ENCODE results near the gene BACH2.

Gene BACH2

DNA sequence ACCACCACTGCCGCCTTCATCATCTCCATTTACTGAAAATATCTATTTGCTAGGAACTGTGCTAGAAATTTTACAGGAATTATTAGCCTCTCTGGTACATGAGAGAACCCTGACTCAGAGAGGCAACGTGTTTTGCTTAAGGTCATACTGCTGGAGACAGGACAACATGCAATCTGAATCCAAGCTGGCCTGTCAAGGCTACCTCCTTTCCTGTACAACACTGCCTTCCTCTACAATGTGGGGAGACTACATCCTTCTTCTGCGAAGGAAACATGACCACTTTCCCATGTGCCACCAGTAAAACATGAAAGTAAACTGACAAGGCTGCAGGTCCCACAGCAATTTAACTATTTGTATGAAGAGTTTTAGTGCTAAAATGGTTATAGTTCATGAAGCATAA lies 200.9 kb downstream of the BACH2 start:
- no peak for DNase-seq (ENCODE audit: low spot score)

GRCh38 chr6:90095145-90095544 lies 201.5 kb downstream of the BACH2 start:
- DNase-seq (ENCODE audit: low spot score), result no peak

DNA sequence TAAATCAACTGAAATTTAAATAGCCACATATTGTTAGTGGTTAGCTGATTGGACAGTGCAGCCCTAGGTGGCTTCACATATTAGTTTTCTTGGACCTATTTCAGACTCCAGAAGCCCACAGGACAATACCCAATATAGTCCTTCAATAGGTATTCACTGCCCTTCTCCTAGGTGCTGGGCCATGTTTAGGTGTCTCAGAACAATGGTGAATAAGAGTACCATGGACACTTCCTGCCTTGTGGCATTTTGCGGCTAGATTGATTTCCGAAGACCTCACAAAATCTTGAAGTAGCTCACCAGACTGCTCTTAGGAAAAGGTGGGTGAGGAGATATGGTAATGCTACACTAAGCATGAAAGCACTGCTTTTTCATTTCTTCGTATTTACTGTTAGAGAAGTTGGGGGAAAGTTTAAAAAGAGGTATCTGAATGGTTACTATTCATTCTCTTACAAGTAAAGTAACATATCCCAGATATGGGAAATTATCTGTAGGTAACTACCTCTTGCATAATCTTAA lies 203.0 kb downstream of the BACH2 start:
- DNase-seq (ENCODE audit: low spot score), result no peak

DNA sequence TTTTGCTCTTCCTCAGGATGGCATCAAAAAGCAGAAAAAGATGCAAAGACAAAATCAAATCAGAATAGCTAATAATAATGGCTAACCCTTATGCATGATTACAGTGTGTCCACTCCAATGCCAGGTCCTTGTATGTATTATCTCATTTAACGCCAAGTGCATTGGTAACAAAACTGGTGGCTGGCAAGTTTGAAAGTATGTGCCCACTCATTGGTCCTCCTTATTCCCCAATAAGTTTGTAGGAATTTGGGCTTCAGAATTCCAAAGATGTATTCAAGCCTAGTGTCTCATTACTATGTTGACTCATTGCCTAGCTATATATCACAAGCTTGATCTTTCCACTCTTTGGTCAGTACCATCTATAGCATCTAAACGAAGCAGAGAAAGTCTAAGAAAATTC lies 205.8 kb downstream of the BACH2 start:
- DNase-seq (ENCODE audit: low spot score), result no peak

- DNase-seq (ENCODE audit: low spot score), result no peak
These were observed 208.6 kb downstream of the BACH2 start for GRCh38 chr6:90088009-90088408.

- no peak for DNase-seq (ENCODE audit: low spot score)
These were observed 209.4 kb downstream of the BACH2 start for GRCh38 chr6:90087106-90087833.

- no peak for DNase-seq (ENCODE audit: low spot score)
These were observed 210.1 kb downstream of the BACH2 start for GRCh38 chr6:90086517-90086916.

- DNase-seq (ENCODE audit: low spot score), result no peak
These were observed 212.8 kb downstream of the BACH2 start for GRCh38 chr6:90083891-90084290.

GRCh38 chr6:90082847-90083246 lies 213.8 kb downstream of the BACH2 start:
- DNase-seq (ENCODE audit: low spot score), result peak; percentile 42

GRCh38 chr6:90080876-90081481 lies 215.7 kb downstream of the BACH2 start:
- DNase-seq (ENCODE audit: low spot score), result no peak

DNA sequence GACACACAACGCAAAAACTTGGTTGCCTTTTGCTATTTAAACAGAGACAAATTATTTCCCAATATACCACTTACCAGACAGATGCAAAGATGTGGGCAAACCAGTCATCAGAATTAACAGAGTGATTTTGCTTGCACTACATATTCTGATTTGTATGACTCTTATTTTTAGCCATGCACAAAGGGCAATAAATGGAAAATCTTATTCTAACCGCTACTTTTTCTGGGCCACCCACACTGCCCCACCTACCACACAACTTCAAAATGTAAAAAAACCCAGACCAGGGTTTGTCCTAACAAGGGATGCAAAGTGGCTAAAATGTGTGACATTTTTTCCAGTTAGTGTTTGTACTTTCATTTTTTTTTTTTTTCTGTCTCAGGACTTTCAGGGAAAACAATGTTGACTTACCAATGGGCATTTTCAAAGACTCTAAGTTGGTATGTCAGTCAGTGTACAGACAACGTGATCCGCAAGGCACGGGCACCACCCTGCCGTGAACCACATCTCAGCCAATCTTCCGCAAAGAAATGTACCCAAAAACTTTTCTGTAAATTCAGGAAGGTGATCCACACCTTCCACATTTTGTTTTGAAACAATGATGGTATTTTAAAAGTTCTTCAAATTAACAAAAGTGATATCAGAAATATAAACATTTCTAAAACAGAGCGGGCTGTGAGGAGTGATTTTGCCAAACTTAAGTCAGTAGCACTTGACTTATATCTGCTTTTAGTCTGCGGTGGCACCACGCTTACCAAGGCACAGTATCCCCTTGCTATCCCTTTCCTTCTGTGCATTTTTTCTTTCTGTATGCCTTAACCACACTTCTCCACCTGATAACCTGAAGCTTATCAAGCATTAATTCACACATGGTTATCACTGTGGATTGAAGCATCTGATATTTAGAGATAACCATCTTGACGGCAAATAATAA lies 216.8 kb downstream of the BACH2 start:
- no peak for DNase-seq (ENCODE audit: low spot score)

GRCh38 chr6:90078513-90079289 lies 217.9 kb downstream of the BACH2 start:
- no peak for DNase-seq (ENCODE audit: low spot score)

DNA sequence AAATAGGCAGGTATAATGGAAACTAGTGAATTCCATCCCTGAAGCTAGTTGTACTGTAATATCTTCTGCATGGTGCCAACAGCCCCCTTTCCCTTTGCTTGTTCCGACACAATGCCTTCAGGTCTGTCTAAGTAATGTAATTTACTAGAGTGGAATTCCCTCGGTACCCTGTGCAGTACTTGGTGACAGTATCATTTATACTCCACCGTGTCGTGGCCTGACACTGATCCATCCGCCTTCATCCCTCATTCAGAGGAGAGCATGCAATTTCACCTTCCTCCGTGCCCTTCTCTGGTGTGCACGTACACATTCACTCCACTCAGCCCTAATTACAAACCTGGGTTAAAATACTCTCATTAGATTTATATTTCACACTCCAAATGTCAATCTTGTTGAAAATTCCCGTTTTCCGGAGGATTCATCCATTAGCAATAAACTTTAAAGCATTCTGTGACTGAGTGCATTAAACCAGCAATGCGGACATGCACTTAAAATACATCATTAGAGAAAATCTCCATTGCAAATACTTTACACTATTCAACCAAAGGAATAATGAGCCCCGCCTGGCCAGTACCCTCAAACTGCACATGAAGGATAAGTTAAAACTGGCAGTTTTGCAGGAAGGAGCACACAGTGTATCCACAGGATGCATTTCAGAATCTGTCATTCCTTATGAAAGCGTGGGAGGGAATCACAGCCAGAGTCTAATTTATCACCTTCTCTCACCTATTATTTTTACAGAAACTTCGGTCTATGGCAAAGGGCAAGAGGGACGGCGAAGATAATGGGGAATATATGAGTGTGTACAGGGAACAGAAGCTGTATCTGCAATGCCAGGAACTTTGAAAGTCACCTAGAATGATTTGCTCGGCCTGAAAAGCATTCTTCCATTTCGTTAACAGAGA lies 219.9 kb downstream of the BACH2 start:
- DNase-seq (ENCODE audit: low spot score), result no peak

DNA sequence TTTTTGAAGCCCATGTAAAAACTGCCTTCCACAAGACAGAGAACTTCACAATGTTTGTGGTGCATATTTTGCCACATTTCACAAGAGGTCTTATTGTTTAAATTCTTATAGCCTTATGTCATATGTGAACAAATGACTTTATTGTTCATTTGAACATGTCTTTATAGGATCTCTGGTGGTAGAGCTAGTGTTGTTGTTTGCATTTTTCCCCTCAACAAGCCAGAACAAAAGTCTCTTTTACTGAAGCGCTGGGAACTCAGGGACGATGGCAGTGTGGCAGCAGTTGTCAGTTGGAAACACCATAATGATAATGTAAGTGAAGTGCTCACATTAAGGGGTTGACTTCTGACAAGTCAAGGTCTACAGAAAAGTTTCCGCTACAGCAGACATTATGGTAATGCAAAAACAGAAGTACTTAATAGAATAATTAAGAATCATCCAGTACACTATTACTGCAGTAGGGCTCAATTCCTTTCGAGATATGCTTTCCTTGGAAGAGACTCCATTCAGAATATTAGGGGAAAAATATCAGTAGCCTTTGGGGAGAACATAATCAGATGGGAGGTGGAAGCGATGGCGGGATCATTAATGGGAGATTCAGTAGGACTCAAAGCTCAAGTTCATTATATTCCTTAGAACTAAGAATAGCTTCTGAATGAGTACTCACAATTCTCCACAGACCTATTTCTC lies 222.3 kb downstream of the BACH2 start:
- peak; percentile 87 for DNase-seq (ENCODE audit: low spot score)

GRCh38 chr6:90072935-90073464 lies 223.6 kb downstream of the BACH2 start:
- DNase-seq (ENCODE audit: low spot score), result peak; percentile 27

- no peak for DNase-seq (ENCODE audit: low spot score)
These were observed 224.1 kb downstream of the BACH2 start for GRCh38 chr6:90072501-90072900.

DNA sequence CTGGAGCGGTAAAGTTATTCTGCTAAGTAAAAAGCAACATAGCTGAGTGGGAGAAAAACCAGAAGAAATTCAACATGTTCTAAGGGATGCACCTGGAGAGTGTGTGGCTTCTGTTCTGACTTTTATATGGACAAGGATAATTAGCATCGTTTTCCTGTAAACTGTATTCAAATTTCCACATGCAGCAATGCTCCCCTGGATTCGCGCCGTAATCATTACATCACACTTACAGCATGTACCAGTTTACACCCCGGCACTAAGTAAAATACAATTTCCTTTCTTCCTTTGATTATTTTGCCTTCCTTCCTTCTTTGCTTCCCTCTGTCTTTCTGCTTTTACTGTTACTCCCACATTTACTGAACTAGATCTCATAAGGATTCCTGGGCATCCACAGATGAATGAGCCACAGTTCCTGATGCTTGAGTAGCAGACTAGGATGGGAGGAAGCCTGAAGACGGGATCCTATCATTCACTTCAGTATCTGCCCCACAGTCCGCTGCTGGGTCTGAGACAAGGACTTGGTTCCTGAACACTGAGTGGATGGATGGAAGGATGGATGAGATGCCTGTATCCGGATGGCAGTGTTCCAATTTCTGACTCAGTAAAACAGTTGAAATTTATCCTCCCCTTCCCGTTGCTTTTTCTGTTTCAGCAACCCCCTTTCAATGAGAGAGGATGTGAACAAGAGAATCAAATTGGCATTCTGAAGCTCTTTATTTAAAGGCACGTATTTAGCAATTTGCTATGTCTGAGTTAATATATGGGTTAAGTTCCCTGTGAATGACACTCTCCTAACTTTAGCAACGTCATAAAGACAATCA lies 227.7 kb downstream of the BACH2 start:
- peak; percentile 32 for DNase-seq (ENCODE audit: low spot score)

DNA sequence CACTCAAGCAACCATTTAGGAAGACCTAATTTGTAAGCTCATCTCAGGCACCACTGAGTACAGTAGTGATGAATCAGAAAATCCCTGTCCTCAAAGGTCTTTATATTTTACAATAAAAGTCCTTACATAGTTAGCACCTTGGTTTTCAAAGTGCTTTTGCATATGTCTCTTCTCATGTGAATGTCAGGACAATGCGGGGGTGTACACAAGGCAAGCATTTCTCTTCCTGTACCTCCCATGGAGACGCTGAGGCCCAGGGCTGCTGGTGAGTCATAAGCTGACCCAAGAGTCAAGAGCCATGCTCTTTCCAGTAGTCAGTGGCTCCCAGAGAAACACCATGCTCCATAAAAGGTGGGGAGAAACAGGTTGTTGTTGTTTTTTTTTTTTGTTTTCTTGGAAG lies 228.4 kb downstream of the BACH2 start:
- DNase-seq (ENCODE audit: low spot score), result no peak

GRCh38 chr6:90066697-90067096 lies 229.9 kb downstream of the BACH2 start:
- DNase-seq (ENCODE audit: low spot score), result no peak
